ENCODE measurements around the gene IRF7. TPM values are rescaled to one million over a fixed set of nuclear protein-coding genes. Genes with fewer than 3 reads are reported as not detected.
A peak's percentile ranks its signal among the peaks of the same experiment; 100 is the strongest.

IRF7 gene
- total and polyA plus RNA-seq, 2 experiments from 2014 or later = 12.3 to 17.3 TPM

DNA sequence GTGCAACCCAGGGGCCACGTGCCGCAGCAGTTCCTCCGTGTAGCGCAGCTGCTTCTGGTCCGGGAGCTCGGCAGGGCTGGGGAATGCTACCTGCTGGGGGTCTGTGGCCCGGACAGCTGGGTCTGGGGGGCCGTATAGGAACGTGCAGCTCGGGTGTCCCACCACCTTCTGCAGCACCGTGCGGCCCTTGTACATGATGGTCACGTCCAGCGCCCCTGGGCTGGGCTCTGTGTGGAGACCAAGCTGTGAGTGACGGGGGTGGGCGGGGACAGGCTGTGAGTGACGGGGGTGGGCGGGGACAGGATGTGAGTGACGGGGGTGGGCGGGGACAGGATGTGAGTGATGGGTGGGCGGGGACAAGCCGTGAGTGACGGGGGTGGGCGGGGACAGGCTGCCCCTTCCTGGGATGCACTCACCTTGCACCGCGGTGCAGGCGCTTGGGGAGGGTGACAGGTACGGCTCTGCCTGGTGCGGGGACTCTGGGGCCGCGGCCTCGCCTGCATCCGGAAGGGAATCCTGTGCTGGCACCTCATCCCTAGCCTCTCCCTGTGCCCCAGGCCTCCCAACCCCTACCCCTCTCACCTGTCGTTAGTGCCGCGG lies 2.3 kb downstream of the IRF7 start:
- peak; percentile 89 for DNase-seq (ENCODE audit: low spot score)
- TF ChIP-seq NANOG (IDR thresholded peaks at IDR 0.05; ENCODE audit: borderline replicate concordance) (no peak), JUNB (IDR thresholded peaks at IDR 0.05; ENCODE audit: unreplicated experiment) (no peak), ETS1 (IDR thresholded peaks at IDR 0.05) (no peak), POLR2AphosphoS5 (IDR thresholded peaks at IDR 0.05; ENCODE audit: low read depth) (no peak), EZH2phosphoT487 (IDR thresholded peaks at IDR 0.05; ENCODE audit: unreplicated experiment) (no peak), STAT1 (IDR thresholded peaks at IDR 0.05; ENCODE audit: unreplicated experiment) (no peak), CREB1 (CRISPR knock-in tag; IDR thresholded peaks at IDR 0.05; ENCODE audit: low read depth) (no peak)
- TF ChIP-seq, protein P1, sequence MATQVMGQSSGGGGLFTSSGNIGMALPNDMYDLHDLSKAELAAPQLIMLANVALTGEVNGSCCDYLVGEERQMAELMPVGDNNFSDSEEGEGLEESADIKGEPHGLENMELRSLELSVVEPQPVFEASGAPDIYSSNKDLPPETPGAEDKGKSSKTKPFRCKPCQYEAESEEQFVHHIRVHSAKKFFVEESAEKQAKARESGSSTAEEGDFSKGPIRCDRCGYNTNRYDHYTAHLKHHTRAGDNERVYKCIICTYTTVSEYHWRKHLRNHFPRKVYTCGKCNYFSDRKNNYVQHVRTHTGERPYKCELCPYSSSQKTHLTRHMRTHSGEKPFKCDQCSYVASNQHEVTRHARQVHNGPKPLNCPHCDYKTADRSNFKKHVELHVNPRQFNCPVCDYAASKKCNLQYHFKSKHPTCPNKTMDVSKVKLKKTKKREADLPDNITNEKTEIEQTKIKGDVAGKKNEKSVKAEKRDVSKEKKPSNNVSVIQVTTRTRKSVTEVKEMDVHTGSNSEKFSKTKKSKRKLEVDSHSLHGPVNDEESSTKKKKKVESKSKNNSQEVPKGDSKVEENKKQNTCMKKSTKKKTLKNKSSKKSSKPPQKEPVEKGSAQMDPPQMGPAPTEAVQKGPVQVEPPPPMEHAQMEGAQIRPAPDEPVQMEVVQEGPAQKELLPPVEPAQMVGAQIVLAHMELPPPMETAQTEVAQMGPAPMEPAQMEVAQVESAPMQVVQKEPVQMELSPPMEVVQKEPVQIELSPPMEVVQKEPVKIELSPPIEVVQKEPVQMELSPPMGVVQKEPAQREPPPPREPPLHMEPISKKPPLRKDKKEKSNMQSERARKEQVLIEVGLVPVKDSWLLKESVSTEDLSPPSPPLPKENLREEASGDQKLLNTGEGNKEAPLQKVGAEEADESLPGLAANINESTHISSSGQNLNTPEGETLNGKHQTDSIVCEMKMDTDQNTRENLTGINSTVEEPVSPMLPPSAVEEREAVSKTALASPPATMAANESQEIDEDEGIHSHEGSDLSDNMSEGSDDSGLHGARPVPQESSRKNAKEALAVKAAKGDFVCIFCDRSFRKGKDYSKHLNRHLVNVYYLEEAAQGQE (IDR thresholded peaks at IDR 0.05; ENCODE audit: unreplicated experiment) = no peak
- TF ChIP-seq, protein P2, sequence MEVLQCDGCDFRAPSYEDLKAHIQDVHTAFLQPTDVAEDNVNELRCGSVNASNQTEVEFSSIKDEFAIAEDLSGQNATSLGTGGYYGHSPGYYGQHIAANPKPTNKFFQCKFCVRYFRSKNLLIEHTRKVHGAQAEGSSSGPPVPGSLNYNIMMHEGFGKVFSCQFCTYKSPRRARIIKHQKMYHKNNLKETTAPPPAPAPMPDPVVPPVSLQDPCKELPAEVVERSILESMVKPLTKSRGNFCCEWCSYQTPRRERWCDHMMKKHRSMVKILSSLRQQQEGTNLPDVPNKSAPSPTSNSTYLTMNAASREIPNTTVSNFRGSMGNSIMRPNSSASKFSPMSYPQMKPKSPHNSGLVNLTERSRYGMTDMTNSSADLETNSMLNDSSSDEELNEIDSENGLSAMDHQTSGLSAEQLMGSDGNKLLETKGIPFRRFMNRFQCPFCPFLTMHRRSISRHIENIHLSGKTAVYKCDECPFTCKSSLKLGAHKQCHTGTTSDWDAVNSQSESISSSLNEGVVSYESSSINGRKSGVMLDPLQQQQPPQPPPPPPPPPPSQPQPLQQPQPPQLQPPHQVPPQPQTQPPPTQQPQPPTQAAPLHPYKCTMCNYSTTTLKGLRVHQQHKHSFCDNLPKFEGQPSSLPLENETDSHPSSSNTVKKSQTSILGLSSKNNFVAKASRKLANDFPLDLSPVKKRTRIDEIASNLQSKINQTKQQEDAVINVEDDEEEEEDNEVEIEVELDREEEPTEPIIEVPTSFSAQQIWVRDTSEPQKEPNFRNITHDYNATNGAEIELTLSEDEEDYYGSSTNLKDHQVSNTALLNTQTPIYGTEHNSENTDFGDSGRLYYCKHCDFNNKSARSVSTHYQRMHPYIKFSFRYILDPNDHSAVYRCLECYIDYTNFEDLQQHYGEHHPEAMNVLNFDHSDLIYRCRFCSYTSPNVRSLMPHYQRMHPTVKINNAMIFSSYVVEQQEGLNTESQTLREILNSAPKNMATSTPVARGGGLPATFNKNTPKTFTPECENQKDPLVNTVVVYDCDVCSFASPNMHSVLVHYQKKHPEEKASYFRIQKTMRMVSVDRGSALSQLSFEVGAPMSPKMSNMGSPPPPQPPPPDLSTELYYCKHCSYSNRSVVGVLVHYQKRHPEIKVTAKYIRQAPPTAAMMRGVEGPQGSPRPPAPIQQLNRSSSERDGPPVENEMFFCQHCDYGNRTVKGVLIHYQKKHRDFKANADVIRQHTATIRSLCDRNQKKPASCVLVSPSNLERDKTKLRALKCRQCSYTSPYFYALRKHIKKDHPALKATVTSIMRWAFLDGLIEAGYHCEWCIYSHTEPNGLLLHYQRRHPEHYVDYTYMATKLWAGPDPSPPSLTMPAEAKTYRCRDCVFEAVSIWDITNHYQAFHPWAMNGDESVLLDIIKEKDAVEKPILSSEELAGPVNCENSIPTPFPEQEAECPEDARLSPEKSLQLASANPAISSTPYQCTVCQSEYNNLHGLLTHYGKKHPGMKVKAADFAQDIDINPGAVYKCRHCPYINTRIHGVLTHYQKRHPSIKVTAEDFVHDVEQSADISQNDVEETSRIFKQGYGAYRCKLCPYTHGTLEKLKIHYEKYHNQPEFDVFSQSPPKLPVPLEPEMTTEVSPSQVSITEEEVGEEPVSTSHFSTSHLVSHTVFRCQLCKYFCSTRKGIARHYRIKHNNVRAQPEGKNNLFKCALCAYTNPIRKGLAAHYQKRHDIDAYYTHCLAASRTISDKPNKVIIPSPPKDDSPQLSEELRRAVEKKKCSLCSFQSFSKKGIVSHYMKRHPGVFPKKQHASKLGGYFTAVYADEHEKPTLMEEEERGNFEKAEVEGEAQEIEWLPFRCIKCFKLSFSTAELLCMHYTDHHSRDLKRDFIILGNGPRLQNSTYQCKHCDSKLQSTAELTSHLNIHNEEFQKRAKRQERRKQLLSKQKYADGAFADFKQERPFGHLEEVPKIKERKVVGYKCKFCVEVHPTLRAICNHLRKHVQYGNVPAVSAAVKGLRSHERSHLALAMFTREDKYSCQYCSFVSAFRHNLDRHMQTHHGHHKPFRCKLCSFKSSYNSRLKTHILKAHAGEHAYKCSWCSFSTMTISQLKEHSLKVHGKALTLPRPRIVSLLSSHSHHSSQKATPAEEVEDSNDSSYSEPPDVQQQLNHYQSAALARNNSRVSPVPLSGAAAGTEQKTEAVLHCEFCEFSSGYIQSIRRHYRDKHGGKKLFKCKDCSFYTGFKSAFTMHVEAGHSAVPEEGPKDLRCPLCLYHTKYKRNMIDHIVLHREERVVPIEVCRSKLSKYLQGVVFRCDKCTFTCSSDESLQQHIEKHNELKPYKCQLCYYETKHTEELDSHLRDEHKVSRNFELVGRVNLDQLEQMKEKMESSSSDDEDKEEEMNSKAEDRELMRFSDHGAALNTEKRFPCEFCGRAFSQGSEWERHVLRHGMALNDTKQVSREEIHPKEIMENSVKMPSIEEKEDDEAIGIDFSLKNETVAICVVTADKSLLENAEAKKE (CRISPR knock-in tag; IDR thresholded peaks at IDR 0.05) = no peak
- TF ChIP-seq, protein P3, sequence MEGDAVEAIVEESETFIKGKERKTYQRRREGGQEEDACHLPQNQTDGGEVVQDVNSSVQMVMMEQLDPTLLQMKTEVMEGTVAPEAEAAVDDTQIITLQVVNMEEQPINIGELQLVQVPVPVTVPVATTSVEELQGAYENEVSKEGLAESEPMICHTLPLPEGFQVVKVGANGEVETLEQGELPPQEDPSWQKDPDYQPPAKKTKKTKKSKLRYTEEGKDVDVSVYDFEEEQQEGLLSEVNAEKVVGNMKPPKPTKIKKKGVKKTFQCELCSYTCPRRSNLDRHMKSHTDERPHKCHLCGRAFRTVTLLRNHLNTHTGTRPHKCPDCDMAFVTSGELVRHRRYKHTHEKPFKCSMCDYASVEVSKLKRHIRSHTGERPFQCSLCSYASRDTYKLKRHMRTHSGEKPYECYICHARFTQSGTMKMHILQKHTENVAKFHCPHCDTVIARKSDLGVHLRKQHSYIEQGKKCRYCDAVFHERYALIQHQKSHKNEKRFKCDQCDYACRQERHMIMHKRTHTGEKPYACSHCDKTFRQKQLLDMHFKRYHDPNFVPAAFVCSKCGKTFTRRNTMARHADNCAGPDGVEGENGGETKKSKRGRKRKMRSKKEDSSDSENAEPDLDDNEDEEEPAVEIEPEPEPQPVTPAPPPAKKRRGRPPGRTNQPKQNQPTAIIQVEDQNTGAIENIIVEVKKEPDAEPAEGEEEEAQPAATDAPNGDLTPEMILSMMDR (conservative IDR thresholded peaks at IDR 0.05; ENCODE audit: low read depth in 2 of 2) = no peak

More for the DNA sequence above, 2.3 kb downstream of the IRF7 start:
- Histone ChIP-seq H3K4me1 (ENCODE audit: insufficient read depth) (peaks cover 11% of the 10 kb centered on the region; the same call in 1 of the 2 replicates), H2AFZ (no peak overlapping the region), H3K27me3 (ENCODE audit: insufficient read depth) (no peaks in the 10 kb centered on the region), H3K27ac (ENCODE audit: low read depth) (no peak overlapping the region), H3K9me2 (ENCODE audit: insufficient read depth) (no peaks in the 10 kb centered on the region), H3K36me3 (ENCODE audit: insufficient read depth) (no peaks in the 10 kb centered on the region), H3K4me3 (0 out of 2 replicates have a peak overlapping the region, but pooled peaks have one; percentile 40), H3K79me2 (replicated peaks; ENCODE audit: insufficient read depth) (no peaks in the 10 kb centered on the region), H4K20me1 (replicated peaks; ENCODE audit: insufficient read depth) (peaks cover 18% of the 10 kb centered on the region; the same call in 1 of the 2 replicates), H3F3A (replicated peaks; ENCODE audit: low read depth) (peaks cover 36% of the 10 kb centered on the region), H3K4me2 (peak overlapping the region; percentile 72; the same call in 1 of the 2 replicates)
- Mint-ChIP-seq H3K27me3 (ENCODE audit: insufficient read depth, low read depth, poor library complexity) (peaks cover 11% of the 10 kb centered on the region), H3K4me3 (no peak overlapping the region), H3K36me3 (ENCODE audit: low read depth) (peaks cover 26% of the 10 kb centered on the region), H3K9me3 (no peaks in the 10 kb centered on the region), H3K4me1 (peaks cover 5% of the 10 kb centered on the region), H3K27ac (no peak overlapping the region)
- peak; percentile 33 for ATAC-seq
